Right kidney (tissue), 1 donor: Measurements from ENCODE around the gene FRK.
"Not testable (repeated sequence)": the region's sequence is repeated elsewhere in the genome, so short reads cannot be mapped to it uniquely, and the experiment has no call there.

Experiments
- DNase-seq: peaks from one replicate; pipeline ENCODE4 v3.0.0-alpha.2; 2016

Gene FRK

GRCh38 chr6:116008470-116009243, 52.0 kb downstream of the FRK start:
- no peak for DNase-seq

GRCh38 chr6:116004841-116005815, 55.6 kb downstream of the FRK start:
- no peak for DNase-seq

- DNase-seq = no peak
Observed at GRCh38 chr6:116003668-116004067, 57.0 kb downstream of the FRK start.

GRCh38 chr6:116002756-116003155, 57.9 kb downstream of the FRK start:
- DNase-seq = no peak

DNA sequence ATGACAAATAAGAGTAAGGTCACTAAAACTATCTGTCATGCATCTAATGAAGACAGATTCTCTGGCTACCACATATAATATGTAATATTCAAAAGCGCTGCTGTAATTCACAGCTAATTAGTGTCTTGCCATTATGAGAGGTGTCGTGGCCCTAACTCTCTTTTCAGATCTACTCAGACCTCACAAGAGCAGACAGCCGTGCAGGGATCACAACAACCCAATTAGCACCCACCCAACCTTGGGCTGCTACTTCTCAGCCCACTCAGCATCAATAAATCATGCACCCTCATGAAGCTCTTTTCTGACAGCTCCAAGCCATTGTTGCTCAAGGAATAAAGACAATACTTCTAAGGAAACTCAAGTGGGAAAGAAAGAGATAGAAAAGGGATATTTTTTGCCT, 61.5 kb downstream of the FRK start:
- no peak for DNase-seq

DNA sequence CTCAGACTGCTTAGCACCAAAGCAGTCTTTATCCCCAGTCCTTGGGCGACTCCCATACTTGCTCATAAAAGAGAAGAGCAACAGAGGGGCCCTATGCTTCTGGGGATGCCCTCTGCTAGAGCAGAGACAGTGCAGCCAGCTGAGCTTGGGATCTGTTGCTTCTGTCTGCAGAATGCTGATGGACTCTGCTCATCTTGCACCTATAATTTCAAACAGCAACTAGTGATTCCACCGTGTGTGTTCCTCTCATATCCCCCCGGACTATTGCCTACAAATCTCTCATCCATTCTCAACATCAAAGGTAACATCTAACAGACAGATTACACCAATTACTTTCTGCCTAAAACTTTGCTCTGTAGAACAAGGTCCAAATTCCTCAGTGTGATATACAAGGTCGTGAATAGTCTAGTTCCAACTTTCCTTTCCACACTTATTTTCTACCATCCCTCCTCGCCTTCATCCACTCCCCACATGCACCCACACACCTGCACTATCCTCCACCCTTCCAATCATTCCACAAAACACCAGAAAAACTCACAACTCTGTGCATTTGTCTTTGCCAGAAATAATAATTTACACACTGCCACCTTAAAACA, 62.6 kb downstream of the FRK start:
- no peak for DNase-seq

- DNase-seq = no peak
Observed at GRCh38 chr6:115986026-115986425, 74.7 kb downstream of the FRK start.

DNA sequence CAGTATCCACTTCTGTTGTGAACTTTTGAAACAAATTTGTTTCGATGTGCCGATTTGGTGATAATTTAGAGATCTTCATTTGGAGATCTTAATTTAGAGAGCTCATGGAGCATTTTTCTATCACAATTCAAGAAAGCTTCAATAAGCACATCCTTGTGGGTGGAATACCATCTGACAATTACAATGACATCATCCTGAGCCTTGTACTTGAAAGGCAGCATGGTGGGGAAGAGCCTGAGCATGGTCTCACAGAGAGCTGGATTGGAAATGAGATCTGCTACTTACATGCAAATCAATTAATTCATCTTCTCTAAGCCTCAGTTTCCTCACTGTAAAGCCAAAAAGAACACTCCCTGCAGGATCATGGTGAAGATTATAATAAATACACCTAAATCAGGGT, 75.9 kb downstream of the FRK start:
- DNase-seq = no peak

GRCh38 chr6:115983998-115984397, 76.7 kb downstream of the FRK start:
- DNase-seq = no peak

DNA sequence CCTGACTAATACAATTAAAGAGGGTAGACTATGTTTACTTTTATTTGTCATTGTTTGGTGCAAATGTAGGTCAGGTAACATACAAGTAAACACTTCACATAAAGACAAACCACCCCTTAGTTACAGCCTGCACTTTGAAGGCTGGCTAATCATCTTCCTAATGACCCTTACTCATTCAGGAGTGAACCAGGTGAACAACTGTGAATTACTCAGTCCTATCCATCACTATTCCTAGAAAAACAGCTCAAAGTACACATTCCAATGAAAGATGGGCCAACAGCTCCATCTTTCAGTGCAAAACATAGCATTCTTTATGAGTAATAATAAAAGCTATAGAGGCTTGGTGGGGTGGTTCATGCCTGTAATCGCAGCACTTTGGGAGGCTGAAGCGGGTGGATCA, 78.2 kb downstream of the FRK start:
- no peak for DNase-seq

DNA sequence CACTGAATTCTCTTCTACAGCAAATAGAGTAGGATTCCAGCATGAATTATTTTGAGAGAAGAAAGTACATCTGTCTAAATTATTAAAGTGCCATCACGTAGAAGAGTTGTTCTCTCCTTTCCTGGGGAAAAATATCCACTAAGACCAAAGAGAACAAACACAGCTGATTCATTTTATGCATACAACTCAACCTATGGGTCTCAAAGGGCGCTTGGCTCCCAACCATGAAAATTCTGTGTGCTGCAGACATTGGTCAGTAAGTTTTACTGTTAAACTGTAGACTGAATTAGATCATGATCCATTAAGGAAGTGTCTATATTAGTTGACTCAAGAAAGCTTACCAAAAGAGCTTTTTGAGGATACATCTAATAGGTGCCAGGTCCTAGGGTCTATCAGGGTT, 83.5 kb downstream of the FRK start:
- DNase-seq = no peak

DNA sequence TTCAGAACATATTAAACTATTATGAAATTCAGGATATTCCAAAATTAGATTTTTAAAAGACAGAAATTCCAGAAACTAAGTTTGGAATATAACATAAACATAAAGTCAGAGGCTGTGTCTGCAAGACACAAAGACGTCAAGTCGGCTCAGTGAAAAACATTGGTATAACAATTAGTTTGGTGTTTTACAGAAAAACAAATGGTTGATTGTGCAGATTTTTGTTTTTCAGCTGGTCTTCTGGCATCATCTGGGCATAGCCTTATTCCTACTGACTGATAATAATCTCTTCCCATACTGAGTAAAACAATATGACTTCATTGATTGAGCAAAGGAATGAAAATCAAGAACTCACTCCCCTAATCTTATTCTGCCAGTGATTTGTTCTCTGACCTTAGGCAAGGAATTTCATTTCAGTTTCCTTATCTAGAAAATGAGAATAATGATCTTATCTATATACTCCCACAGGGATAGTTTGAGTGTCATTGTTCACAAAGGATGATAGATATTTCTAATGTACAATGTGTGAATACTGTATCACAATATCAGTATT, 84.3 kb downstream of the FRK start:
- DNase-seq = no peak

- no peak for DNase-seq
Observed at GRCh38 chr6:115972679-115973078, 88.0 kb downstream of the FRK start.

- DNase-seq = no peak
Observed at GRCh38 chr6:115971785-115972184, 88.9 kb downstream of the FRK start.

DNA sequence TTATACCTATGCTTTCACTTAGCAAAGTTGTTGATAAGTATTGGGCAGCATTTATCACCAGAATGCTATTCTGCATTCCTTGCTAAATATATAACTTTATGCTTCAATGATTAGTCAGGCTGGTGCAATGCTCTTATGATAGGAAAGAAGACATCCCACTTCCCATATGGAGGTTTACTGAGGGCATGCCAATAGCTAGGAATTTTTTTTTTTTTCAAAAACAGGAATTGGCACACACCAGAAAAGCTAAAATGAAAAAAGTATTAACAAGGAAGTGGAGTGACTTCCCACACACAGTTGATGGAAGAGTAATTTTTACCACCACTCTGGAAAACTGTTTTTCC, 90.8 kb downstream of the FRK start:
- no peak for DNase-seq

DNA sequence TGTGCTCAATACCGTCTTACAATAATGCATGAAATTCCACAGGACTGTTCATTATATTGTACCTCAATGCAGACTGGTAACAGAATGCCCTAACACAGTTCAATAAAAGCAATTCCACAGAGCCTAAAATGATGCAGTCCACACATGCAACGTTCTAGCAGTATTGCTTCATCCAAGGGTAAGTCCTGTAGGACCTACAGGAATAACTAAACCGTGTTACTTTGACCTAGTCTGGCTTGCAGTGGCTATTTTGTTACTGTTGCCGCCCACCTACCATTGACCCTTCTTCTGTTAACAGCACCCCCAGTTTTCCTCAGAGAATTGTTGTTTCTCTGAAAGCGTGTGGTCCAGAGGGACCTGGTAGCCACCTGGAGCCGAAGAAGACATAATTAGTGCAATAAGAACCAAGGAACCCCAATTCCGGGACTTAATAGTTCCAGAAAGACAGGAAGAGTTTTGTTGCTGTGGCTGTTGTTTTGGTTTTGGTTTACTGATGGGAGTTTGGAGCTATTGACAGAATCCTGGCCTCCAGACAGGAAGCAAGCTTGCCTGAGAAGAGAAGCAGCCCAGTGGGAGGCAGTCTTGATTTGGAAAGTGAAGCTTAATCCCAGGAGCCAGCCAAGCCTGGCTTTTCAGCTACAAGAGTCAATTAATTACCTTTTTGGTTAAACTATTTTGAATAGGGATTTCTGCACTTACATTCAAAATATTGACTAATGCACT, 91.3 kb downstream of the FRK start:
- no peak for DNase-seq

- not testable (repeated sequence) for DNase-seq
Observed at GRCh38 chr6:115960286-115960685, 100.4 kb downstream of the FRK start.

GRCh38 chr6:115958958-115959357, 101.7 kb downstream of the FRK start:
- no peak for DNase-seq

- no peak for DNase-seq
Observed at GRCh38 chr6:115954740-115955139, 106.0 kb downstream of the FRK start.

DNA sequence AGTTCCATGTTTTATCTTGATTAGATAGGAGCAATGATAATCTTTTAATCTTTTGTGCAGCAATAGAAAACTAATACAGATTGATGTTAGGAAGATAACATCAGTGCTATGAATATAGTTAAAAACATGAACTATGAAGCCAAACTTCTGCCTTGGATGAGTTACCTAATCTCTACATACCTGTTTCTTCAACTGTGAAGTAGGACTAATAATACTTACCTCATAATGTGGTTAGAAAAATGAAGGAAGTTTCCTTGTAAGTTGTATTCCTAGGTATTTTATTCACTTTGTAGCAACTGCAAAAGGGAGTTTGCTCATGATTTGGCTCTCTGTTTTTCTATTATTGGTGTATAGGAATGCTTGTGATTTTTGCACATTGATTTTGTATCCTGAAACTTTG, 111.9 kb downstream of the FRK start:
- no peak for DNase-seq

- no peak for DNase-seq
Observed at GRCh38 chr6:115947966-115948541, 112.6 kb downstream of the FRK start.

DNA sequence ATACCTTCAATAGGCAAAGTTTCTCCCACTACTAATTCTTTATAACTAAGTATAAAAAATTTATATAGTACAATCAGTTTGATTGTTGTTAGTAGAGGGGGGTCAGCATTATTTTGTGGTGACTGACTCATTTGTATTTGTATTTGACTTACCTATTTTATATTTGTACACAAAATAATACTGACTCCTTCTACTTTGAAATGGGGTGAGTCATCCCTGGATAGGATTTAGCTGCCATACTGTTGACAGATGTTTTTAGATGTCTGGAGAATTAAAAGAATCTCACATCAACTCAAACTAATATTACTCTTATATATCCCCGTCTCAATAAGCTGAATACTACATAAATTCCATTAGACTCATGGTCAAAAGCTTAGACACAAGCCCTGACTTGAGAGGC, 114.9 kb downstream of the FRK start:
- DNase-seq = no peak
